ENCODE data around the gene MBNL2.
A peak's percentile ranks its signal among the peaks of the same experiment; 100 is the strongest.

MBNL2 gene

DNA sequence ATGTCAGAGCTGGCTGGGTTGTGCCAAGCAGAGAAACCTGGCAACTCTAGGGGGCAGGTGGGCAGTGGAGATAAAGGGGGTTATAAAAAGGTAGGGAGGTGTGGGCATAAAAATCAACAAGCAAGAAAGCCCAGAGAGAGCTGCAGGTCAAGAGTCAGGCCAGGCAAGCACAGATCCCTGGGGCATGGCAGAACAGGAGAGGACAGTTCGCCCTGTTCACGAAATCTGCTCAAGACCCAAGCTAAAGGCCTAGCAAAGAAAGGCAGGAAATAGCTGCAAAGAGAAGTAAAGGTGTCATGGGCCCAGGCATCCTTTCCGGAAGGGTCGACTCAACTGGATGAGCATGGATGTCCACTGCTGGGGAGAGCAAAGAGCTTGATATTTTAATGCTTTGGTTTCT lies 3.4 kb downstream of the MBNL2 start:
- Histone ChIP-seq H3K27ac (ENCODE audit: low read depth, low read length) (no peak overlapping the region), H3K9me2 (replicated peaks; ENCODE audit: control insufficient read depth, low read length) (no peaks in the 10 kb centered on the region), H3K36me3 (ENCODE audit: control insufficient read depth, low read length) (no peaks in the 10 kb centered on the region), H3K4me3 (ENCODE audit: low read length) (peak overlapping the region; percentile 75), H3K9me3 (ENCODE audit: control insufficient read depth, insufficient read depth, low read length) (no peaks in the 10 kb centered on the region), H3K4me2 (ENCODE audit: low read length) (peak overlapping the region; percentile 97), H3F3A (ENCODE audit: control insufficient read depth, insufficient read depth) (peaks cover 13% of the 10 kb centered on the region), H4K20me1 (ENCODE audit: control insufficient read depth, insufficient read depth, low read depth, low read length) (no peaks in the 10 kb centered on the region; the same call in 1 of the 2 replicates), H3K27me3 (ENCODE audit: control insufficient read depth, low read length) (no peaks in the 10 kb centered on the region), H3K79me2 (ENCODE audit: control insufficient read depth, low read length) (peaks cover 65% of the 10 kb centered on the region), H3K4me1 (ENCODE audit: control insufficient read depth, low read length) (peaks cover 50% of the 10 kb centered on the region)
- no peak for TF ChIP-seq EZH2phosphoT487 (IDR thresholded peaks at IDR 0.05; ENCODE audit: borderline replicate concordance, low read length)
- TF ChIP-seq, protein P1, sequence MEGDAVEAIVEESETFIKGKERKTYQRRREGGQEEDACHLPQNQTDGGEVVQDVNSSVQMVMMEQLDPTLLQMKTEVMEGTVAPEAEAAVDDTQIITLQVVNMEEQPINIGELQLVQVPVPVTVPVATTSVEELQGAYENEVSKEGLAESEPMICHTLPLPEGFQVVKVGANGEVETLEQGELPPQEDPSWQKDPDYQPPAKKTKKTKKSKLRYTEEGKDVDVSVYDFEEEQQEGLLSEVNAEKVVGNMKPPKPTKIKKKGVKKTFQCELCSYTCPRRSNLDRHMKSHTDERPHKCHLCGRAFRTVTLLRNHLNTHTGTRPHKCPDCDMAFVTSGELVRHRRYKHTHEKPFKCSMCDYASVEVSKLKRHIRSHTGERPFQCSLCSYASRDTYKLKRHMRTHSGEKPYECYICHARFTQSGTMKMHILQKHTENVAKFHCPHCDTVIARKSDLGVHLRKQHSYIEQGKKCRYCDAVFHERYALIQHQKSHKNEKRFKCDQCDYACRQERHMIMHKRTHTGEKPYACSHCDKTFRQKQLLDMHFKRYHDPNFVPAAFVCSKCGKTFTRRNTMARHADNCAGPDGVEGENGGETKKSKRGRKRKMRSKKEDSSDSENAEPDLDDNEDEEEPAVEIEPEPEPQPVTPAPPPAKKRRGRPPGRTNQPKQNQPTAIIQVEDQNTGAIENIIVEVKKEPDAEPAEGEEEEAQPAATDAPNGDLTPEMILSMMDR (IDR thresholded peaks at IDR 0.05; ENCODE audit: low read depth, low read length, poor library complexity, severe bottlenecking): no peak

DNA sequence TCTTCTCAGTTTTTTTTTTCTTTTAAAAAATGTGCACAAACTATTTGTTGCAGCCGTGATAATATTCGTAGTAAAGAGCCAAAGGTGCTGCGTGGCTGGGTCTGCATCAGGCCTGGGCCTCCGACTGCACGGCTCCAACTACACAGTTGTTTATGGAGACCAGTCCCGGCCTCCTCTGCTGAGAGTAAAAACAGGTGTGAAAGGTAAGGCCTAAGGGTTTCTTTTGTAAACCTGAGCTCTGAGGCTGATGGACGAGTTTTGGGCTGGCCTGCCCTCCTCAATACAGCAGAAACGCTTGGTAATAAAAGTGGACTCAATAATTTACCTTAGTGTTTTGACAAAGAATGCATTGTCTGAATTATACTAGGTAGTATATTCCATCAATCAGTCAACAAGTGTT lies 3.9 kb downstream of the MBNL2 start:
- Histone ChIP-seq H3K4me1 (ENCODE audit: control insufficient read depth, low read length) (peaks cover 50% of the 10 kb centered on the region), H3F3A (ENCODE audit: control insufficient read depth, insufficient read depth) (peaks cover 13% of the 10 kb centered on the region), H3K9me3 (ENCODE audit: control insufficient read depth, insufficient read depth, low read length) (no peaks in the 10 kb centered on the region), H3K4me3 (ENCODE audit: low read length) (peak overlapping the region; percentile 75), H4K20me1 (ENCODE audit: control insufficient read depth, insufficient read depth, low read depth, low read length) (no peaks in the 10 kb centered on the region; the same call in 1 of the 2 replicates), H3K79me2 (ENCODE audit: control insufficient read depth, low read length) (peaks cover 65% of the 10 kb centered on the region), H3K9me2 (replicated peaks; ENCODE audit: control insufficient read depth, low read length) (no peaks in the 10 kb centered on the region), H3K36me3 (ENCODE audit: control insufficient read depth, low read length) (no peaks in the 10 kb centered on the region), H3K27me3 (ENCODE audit: control insufficient read depth, low read length) (no peaks in the 10 kb centered on the region), H3K4me2 (ENCODE audit: low read length) (peak overlapping the region; percentile 97), H3K27ac (ENCODE audit: low read depth, low read length) (no peak overlapping the region)
- TF ChIP-seq EZH2phosphoT487 (IDR thresholded peaks at IDR 0.05; ENCODE audit: borderline replicate concordance, low read length): no peak
- TF ChIP-seq, protein P1 (IDR thresholded peaks at IDR 0.05; ENCODE audit: low read depth, low read length, poor library complexity, severe bottlenecking): no peak

DNA sequence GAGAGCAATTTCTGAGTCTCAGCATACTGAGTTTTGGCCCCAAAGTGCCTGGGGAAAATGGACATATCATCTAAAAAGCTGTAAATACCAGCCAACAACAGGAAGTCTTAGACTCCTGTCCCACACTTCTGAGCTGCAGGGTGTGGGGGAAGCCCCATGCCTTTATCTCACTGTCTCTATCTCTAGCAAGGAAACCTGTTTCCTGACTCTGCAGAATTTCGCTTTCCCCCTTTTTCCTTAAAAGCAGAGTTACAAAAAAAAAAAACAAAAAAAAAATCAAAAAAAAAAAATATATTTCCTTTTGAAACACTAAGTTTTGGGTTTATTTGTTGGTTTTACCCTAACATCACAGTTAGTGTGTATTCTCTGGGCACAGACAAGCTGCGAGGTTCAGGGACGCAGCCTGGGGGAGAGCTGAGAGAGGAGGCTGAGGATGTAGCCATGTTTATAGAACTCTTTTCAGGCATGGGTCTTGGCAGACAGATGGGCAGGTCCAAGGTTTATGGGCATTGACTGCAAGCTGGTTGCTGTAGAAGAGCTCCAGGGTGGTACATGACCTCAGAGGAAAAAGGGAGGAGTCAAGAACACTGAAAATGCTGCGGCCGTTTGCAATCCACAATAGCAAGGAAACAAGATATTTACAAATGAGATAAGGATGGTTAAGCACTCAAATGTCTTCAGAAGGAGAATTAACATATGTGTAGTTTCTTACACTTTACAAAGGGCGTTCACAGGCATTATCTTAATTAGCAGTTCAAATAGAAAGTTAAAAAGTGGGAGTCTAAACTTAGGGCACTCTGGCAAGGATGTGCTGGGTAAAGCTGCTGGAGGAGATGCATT lies 4.9 kb downstream of the MBNL2 start:
- no peaks in the 10 kb centered on the region; the same call in 1 of the 2 replicates for H4K20me1 ChIP-seq (ENCODE audit: control insufficient read depth, insufficient read depth, low read depth, low read length)
- H3K79me2 ChIP-seq (ENCODE audit: control insufficient read depth, low read length): peaks cover 72% of the 10 kb centered on the region
- H3K9me2 ChIP-seq (replicated peaks; ENCODE audit: control insufficient read depth, low read length): no peaks in the 10 kb centered on the region
- H3K27me3 ChIP-seq (ENCODE audit: control insufficient read depth, low read length): no peaks in the 10 kb centered on the region
- no peak overlapping the region for H3K27ac ChIP-seq (ENCODE audit: low read depth, low read length)
- H3K4me1 ChIP-seq (ENCODE audit: control insufficient read depth, low read length): peaks cover 42% of the 10 kb centered on the region
- no peaks in the 10 kb centered on the region for H3K36me3 ChIP-seq (ENCODE audit: control insufficient read depth, low read length)
- peak overlapping the region; percentile 97 for H3K4me2 ChIP-seq (ENCODE audit: low read length)
- TF ChIP-seq, protein P1 (IDR thresholded peaks at IDR 0.05; ENCODE audit: low read depth, low read length, poor library complexity, severe bottlenecking): no peak
- no peak for TF ChIP-seq EZH2phosphoT487 (IDR thresholded peaks at IDR 0.05; ENCODE audit: borderline replicate concordance, low read length)
- H3K4me3 ChIP-seq (ENCODE audit: low read length): no peak overlapping the region; the same call in 1 of the 2 replicates
- no peaks in the 10 kb centered on the region for H3K9me3 ChIP-seq (ENCODE audit: control insufficient read depth, insufficient read depth, low read length)
- peaks cover 13% of the 10 kb centered on the region for H3F3A ChIP-seq (ENCODE audit: control insufficient read depth, insufficient read depth)

Data from DOHH2 (cell line).